AG04449 (cell line): ENCODE measurements around the gene OR1I1.

Experiments used
- CTCF ChIA-PET: fragments of 350-600 bp; formaldehyde crosslinking; extraction: SDS; loops from one replicate; lab custom pipeline; 2021; ENCODE audit warnings: antibody characterized with exemption; lab: Yijun Ruan, JAX
- POLR2A ChIA-PET: fragments of 400-600, 350-600 bp; formaldehyde crosslinking; extraction: SDS; loops from one replicate; lab custom pipeline; 2020; ENCODE audit warnings: antibody characterized with exemption, inconsistent platforms; lab: Yijun Ruan, JAX
- DNase-seq: peaks from one replicate; pipeline ENCODE4 v3.0.0-alpha.2; 2010; ENCODE audit warnings: low read depth, low spot score
- H3K4me3 ChIP-seq: 2 replicates; pipeline ENCODE4 v1.5.1; 2011; ENCODE audit warnings: low read depth, mild to moderate bottlenecking, control low read depth, low read length
- CTCF ChIP-seq: IDR thresholded peaks from one replicate; pipeline ENCODE4 v1.5.1; 2011; ENCODE audit warnings: mild to moderate bottlenecking, moderate library complexity, low read length, control low read depth, inconsistent platforms; ENCODE audit not compliant: insufficient read depth; ENCODE audit errors: missing control alignments

OR1I1 gene

GRCh38 chr19:15123900-15124299, 41.9 kb downstream of the OR1I1 start:
- DNase-seq = no peak
- POLR2A ChIA-PET = interaction anchor here (1.1 to 1.6 kb wide), 3 partner anchors 9 to 30 kb away, joined by 3 to 9 read pairs (median 3); no protein-coding TSS in a partner anchor
- peak overlapping the region; percentile 92 for H3K4me3 ChIP-seq

DNA sequence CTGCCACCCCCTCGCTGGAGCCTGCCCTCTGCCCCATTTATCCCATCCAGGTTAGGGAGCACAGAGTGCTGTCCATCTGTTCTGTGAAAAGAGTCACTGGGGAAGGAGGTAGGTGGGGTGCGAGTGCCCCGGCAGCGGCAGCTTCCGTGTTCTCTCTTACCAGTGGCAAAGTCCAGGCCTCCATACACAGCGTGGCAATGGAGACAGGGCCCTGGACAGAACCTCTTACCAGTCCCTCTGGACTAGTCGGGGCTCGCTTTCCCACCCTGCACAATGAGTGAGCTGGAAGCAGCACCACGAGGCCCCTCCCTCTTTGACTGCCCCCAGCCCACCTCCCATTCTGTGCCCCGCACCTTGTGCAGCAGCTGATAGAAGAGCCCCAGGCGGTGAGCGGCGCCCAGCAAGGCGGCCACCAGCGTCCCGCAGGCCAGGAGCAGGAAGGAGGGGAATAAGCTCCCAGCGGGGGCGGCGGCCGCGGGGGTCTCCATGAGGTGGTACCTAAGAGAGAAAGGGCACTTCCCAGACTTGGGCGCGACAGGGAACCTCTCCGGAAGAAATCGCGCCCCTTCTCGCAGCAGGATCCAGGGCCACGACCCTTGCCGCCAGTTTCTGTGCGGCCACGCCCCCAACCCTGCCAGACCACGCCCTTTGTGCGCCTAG, 42.7 kb downstream of the OR1I1 start:
- CTCF ChIA-PET = interaction anchor here (0.6 to 3.6 kb wide), 9 partner anchors 10 to 312 kb away, joined by 3 to 24 read pairs (median 4); no protein-coding TSS in a partner anchor
- no peak for DNase-seq
- POLR2A ChIA-PET = interaction anchor here (1.0 to 1.6 kb wide), 4 partner anchors 10 to 29 kb away, joined by 3 to 9 read pairs (median 4); no protein-coding TSS in a partner anchor
- peak overlapping the region; percentile 92 for H3K4me3 ChIP-seq
- no peak for TF ChIP-seq CTCF

More at GRCh38 chr19:15123900-15124299, 41.9 kb downstream of the OR1I1 start:
- CTCF ChIA-PET = interaction anchor here (0.7 to 2.2 kb wide), 6 partner anchors 9 to 32 kb away, joined by 3 to 10 read pairs (median 4); no protein-coding TSS in a partner anchor
- TF ChIP-seq CTCF = no peak

DNA sequence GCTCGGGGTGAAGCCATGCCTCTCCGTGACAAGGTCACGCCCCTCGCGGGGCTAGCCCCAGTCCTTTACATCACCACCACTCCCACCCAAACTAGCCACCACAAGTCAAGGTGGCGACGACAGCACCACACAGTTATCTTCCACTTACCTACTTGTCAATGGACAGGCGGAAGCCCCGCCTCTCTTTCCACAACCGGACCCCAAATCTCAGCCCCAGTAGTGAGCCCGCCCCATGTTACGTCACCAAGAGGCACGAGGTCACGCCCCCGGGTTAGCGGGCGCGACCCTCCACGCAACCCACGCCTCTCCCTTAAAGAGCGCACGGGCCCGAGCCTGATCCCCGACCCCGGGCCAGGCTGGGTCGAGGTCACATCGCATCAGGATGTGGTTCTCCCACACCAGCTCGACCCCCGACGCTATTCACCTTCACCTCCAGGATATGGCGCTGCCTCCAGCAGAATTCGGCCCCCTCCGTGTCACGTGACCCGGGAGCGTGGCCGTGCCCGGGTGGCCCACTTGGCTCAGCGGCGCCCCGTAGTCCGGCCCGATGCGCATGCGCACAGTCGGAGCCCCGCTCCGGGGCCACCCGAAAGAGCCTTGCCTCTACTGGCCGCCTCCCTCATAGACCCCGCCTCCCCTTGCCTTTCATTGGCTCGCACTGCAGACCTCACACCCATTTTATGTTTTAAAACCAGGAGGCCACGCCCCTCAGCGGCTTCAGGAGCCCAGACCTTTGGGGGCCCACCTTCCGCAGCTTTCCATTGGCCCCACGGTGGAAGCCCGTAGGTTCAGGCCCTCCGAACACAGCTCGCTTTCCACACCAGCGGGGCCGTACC, 43.4 kb downstream of the OR1I1 start:
- peak; percentile 3 for TF ChIP-seq CTCF
- peak overlapping the region; percentile 92 for H3K4me3 ChIP-seq
- ChIA-PET POLR2A (interaction anchor here (1.0 to 1.6 kb wide), 3 partner anchors 11 to 17 kb away, joined by 3 to 9 read pairs (median 5); no protein-coding TSS in a partner anchor), CTCF (interaction anchor here (0.9 to 3.6 kb wide), 10 partner anchors 11 to 127 kb away, joined by 3 to 24 read pairs (median 6); no protein-coding TSS in a partner anchor)
- DNase-seq = peak; percentile 80

DNA sequence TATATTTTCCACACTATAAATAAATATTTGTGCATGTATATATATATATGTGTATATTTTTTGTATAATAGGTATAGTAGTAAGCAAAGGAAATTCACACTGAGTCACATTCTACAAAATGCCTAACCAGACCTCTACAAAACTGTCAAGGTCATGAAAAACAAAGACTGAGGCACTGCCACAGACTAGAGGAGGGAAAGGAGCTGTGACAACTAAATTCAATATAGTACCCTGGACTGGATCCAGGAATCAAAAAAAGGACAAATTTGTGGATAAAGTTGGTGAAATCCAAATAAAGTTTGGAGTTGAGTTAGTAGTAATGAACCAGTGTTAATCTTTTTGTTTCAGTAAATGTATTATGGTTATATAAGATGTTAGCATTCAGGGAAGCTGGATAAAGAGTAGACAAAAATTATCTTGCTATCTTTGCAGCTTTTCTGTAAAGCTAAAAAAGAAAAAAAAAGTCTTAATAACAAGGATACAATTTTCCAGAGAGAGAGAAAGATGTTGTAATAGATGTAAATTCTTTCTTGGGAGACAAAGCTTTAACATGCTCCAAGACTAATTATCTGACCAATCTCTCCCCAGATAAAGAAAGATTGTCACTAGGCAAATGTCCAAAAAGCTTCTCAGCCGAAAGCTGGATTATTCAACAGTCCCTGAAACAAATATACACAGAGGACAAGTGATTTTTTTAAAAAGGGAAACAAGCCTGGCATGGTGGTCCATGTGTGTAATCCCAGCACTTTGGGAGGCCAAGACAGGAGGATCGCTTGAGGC, 44.3 kb downstream of the OR1I1 start:
- peak overlapping the region; percentile 47 for H3K4me3 ChIP-seq
- CTCF ChIA-PET = interaction anchor here (0.8 to 3.6 kb wide), 8 partner anchors 18 to 126 kb away, joined by 3 to 24 read pairs (median 4); no protein-coding TSS in a partner anchor
- no peak for TF ChIP-seq CTCF
- POLR2A ChIA-PET = interaction anchor here (1.0 kb wide), 1 partner anchor 14 kb away, joined by 3 read pairs; no protein-coding TSS in a partner anchor
- no peak for DNase-seq

GRCh38 chr19:15128162-15128770, 46.3 kb downstream of the OR1I1 start:
- H3K4me3 ChIP-seq = no peak overlapping the region
- CTCF ChIA-PET = interaction anchor here (1.0 to 1.2 kb wide), 2 partner anchors 19 to 23 kb away, joined by 3 read pairs; no protein-coding TSS in a partner anchor
- no peak for TF ChIP-seq CTCF
- no peak for DNase-seq
- POLR2A ChIA-PET = no interaction called here
